Measurements from ENCODE around the gene PHF1. TPM values are rescaled to one million over a fixed set of nuclear protein-coding genes. Genes with fewer than 3 reads are reported as not detected.
"Not testable (repeated sequence)": the region's sequence is repeated elsewhere in the genome, so short reads cannot be mapped to it uniquely, and the experiment has no call there.

PHF1 gene
- total RNA-seq, 1 donor from 2014 or later = 34.1 TPM

DNA sequence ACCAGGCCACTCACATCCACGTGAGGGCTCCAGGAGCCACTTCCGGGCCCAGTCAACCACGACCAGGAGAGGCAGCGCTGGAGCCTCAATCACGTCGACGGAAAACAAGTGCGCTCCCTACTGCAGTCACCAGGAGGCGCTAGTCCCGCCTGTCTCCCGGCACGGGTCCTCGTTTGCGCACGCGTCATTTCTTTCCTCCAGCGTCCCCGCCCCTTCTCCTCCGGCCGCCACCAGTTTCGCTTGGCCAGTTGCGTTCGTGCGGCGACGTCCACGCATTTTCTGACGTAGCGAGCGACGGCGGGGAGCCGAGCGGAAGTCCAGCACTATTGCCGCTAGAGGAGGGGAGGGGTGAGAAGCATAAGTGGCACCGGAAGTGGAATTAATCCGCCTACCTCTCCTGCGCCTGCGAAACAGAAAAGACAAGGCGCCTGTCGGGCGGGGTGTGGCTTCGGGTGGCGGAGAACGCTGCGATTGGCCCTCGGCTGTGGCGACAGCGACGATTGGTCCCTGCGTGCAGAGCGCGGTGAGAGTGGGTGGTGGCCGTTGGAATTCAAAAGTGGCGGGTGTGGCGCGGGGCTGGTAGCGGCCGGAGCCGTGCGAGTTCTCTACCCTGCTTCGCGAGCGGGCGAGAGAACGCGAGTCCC lies 19.4 kb upstream of the PHF1 start, which contains the start of gene KIFC1:
Gene KIFC1 (plus strand): TSS at position 546 of the 644 bp plus-strand sequence. CDS start 163 bp downstream, outside the sequence.
- intact Hi-C loops (cut with micrococcal nuclease) = loop anchor here (1.0 to 2.0 kb wide), 11 partner anchors 19 to 189 kb away; partner anchors contain the start of genes B3GALT4, BAK1, PFDN6 and WDR46

DNA sequence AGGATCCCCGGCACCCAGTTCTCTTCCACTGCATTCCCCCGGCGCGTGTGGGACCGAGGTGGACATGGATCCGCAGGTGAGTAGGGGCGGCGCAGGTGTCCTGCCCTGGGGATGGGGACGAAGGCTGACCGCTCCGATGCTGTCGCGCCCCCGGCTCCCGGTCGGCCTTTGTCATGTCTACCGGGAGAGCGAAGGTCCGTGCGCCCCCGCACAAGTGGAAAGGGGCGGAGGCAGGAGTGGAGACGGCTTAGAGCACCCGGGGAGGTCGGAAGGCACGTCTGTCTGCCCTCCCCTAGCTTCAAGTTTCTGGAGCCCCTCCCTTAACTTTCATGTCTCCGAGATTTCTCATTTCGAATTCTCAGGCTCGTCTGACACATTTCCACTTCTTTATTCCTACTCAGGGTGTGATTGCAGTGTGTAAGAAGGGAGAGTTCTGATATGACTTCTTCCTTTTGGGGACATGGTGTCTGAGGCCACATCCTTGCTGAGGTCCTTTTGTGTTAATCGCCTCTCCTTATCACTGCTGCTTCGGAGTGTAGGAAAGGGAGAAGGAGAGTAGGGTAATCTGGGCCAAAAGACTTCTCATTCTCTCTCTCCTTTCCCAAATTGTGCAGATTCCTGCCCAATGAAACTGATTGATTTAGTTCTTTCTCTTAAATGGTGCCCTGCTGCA lies 18.8 kb upstream of the PHF1 start:
- intact Hi-C loops (cut with micrococcal nuclease) = loop anchor here (1.0 to 2.0 kb wide), 11 partner anchors 18 to 189 kb away; partner anchors contain the start of genes B3GALT4, BAK1, PFDN6 and WDR46

DNA sequence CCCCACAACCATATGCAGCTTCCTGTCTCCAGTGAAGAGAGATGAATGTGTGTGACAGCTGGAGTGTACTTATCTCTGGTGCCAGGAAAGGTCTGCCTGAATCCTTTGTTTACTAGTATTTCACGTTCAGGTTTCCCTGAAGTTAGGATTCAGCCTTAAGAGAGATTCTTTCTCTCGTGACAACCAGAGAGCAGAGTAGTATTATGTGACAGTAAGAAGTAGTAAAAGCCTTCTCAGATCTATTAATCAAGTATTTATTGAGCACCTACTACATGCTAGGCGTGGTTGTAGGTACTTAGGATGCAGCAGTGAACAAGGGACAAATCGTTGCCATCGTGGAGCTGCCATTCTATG lies 18.2 kb upstream of the PHF1 start:
- intact Hi-C loops (cut with micrococcal nuclease) = no loop called here

DNA sequence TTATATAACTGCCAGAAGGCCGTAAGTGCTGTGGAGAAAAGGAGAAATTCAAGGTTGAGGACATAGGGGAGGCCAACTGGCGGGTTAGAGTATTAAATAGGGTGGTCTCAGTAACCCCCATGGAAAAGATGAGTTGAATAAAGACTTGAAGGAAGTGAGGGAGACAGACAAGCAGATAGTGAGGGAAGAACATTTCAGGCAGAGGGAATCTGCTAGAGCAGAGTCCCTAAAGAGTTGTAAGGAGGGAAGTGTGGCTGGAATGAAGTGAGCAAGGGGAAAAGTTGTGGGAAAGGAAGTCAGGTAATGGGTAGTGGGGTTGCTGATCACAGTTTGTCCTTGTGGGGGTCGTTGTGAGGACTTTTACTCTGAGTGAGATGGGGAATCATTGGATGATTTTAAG lies 17.8 kb upstream of the PHF1 start:
- intact Hi-C loops (cut with micrococcal nuclease) = no loop called here

DNA sequence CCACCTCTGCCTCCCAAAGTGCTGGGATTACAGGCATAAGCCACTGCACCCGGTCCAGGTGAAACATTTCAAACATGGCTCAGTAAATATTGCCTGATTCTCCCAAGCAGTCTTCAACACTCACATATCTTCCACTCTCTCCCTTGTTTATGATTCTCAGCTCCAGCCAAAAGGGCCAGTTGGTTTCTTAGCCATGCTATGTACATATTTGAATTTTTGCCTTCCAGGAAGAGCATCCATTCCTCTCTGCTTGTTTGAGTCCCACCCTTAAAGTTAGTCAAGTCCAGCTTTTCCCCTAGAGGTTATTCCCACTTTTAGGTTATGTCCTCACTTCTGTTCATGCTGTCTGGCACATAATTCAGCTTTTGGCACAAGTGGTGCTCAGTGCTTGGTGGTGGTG lies 13.3 kb upstream of the PHF1 start:
- intact Hi-C loops (cut with micrococcal nuclease) = no loop called here

DNA sequence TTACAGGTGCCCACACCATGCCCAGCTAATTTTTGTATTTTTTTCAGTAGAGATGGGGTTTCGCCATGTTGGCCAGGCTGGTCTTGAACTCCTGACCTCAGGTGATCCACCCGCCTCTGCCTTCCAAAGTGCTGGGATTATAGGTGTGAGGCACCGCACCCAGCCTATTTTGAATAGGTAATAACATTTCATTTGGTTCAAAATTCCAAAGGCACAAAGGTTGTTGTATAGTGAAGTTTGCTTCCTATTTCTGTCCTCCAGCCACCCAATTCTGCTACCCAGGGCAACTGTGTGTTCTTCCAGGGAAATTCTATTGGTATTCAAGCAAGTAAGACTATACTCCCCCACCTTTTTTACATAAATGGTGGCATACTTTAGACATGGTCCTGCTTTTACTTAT lies 12.2 kb upstream of the PHF1 start:
- intact Hi-C loops (cut with micrococcal nuclease) = not testable (repeated sequence)

DNA sequence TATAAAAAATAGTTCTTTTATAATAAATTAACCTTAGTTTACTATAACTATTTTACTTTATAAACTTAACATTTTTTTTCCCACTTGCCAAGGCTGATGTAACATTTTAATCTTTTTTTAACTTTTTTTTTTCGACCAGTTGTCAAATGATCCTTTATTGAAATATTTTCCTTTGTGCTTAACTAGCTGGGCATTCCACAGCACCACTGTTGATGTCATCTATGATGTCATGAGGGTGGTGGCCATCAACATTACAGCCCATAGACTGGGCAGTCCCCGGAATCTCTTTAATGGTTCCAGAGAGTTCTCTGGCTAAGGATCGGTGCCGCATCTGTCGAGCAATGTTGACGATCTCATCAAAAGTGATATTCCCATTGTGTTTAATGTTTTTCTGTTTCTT lies 10.9 kb upstream of the PHF1 start:
- intact Hi-C loops (cut with micrococcal nuclease) = not testable (repeated sequence)

DNA sequence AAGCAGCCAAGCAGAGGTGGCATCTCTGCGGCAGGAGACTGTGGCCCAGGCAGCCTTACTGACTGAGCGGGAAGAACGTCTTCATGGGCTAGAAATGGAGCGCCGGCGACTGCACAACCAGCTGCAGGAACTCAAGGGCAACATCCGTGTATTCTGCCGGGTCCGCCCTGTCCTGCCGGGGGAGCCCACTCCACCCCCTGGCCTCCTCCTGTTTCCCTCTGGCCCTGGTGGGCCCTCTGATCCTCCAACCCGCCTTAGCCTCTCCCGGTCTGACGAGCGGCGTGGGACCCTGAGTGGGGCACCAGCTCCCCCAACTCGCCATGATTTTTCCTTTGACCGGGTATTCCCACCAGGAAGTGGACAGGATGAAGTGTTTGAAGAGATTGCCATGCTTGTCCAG lies 5.9 kb upstream of the PHF1 start:
- intact Hi-C loops (cut with micrococcal nuclease) = no loop called here

DNA sequence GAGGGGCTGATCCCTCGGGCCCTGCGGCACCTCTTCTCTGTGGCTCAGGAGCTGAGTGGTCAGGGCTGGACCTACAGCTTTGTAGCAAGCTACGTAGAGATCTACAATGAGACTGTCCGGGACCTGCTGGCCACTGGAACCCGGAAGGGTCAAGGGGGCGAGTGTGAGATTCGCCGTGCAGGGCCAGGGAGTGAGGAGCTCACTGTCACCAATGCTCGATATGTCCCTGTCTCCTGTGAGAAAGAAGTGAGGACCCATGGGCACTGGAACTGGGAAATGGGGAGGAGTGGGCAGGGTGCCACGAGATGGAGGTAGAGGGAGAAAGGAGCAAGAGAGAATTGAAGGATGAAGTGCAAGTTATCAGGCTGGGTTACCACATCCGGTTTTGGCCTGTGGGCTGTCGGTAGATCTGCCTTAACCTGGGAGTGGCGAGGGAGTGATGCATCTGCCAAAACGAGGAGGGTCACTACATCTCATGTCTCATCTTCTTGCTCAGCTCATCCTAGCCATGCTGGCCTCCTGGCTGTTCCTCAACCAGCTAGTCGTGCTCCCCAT lies 5.4 kb upstream of the PHF1 start:
- intact Hi-C loops (cut with micrococcal nuclease) = no loop called here

DNA sequence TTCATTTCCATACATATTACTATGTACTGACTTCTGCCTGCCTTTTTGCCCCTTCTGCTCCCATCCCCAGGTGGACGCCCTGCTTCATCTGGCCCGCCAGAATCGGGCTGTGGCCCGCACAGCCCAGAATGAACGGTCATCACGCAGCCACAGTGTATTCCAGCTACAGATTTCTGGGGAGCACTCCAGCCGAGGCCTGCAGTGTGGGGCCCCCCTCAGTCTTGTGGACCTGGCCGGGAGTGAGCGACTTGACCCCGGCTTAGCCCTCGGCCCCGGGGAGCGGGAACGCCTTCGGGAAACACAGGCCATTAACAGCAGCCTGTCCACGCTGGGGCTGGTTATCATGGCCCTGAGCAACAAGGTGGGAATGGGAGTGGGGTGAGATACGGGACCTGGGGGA lies 4.7 kb upstream of the PHF1 start:
- intact Hi-C loops (cut with micrococcal nuclease) = no loop called here

DNA sequence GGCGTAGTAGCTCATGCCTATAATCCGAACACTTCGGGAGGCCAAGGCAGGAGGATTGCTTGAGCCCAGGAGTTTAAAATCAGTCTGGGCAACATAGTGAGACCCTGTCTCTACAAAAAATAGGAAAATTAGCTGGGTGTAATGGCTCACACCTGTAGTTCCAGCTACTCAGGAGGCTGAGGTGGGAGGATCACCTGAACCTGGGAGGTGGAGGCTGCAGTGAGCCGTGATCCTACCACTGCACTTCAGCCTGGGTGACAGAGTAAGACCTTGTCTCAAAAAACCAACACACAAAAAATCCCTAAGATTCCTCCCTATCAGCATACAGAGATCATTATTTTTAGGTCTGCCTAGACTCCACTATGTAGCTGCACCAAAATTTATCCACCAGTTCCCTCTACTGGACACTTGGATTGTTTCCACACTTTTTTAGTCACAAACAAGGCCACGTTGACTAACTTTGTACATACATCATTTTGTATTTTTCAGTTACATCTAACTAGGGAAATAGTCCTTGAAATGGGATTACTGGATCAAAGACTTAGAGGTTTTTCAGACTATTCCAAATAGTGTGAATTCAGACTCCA lies 3.6 kb upstream of the PHF1 start:
- intact Hi-C loops (cut with micrococcal nuclease) = no loop called here

DNA sequence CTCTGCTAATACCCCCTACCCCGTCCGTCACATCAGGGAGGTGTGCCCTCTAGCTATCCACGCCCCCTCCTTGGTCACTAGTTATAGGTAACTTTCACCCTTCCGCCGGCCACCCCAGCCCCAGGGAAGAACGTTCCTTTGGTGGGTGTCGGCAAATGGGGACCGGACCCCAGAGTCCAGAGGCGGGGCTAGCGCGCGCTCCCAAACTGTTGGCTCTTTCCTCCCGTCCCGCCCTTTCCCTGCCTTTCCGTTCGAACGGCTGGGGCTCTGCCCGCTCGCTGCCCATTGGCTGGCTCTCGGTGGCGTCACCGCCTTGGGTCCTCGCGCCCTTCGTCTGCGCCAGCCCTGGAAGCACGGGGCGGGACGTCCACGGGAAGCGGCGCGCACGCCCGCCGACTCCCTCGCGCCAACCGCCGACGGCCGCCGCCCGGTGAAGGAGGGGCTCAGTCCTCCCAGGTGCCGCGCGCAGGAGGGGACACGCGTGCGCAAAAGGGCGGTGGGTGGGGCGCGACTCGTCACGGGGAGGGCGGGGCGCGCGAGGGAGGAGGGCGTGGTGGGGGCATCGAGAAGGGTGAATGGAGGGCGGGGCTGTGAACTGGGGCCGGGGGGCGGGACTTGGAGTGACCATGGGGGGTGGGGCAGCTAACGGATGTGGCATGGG lies 634 bp upstream of the PHF1 start:
- intact Hi-C loops (cut with micrococcal nuclease) = loop anchor here (1.0 to 5.0 kb wide), 9 partner anchors 8 to 438 kb away; partner anchors contain the start of genes CUTA, KIFC1, RING1 and RPS18

DNA sequence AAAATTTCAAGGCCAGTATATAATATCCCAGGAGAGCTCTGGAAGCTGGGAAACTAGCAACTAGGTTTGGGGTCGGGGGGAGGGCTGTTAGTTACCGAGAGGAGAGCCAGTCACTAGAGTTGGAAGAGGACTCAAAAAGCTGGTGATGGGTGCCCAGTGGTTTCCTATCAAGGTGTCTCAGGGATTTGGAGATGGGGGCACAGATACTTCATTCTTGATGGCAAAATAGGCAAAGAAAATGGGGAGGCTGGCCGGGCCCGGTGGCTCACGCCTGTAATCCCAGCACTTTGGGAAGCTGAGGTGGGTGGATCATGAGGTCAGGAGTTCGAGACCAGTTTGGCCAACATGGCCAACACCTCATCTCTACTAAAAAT lies 805 bp downstream of the PHF1 start:
- intact Hi-C loops (cut with micrococcal nuclease) = loop anchor here (2.0 to 5.0 kb wide), 4 partner anchors 13 to 439 kb away; partner anchors contain the start of genes RING1, RPS18 and VPS52

DNA sequence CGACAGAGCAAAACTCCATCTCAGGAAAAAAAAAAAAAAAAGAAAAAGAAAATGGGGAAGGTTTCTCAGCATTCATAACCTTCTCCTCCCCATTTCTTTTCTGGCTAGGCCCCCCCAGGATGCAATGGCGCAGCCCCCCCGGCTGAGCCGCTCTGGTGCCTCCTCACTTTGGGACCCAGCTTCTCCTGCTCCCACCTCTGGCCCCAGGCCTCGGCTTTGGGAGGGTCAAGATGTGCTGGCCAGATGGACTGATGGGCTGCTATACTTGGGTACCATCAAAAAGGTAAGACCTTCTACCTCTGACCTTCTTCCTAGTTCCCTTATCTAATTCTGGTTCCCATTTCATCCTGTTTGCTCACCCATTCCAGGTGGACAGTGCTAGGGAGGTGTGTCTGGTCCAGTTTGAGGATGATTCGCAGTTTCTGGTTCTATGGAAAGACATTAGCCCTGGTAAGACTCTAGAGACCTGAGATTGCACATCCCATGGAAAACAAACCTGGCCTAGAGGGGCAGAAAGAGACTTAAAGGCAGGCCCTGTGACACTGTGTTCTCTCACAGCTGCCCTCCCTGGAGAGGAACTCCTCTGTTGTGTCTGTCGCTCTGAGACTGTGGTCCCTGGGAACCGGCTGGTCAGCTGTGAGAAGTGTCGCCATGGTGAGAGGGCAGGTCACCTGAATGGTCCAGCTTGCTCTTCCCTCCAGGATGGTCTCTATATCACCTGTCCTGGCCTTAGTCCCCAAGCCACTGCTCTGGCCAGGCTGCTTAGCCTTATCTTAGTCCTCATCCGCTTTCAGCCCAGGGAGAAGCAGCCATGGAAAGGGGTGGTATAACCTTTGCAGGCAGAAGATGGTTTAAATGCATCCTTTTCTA lies 1.6 kb downstream of the PHF1 start:
- intact Hi-C loops (cut with micrococcal nuclease) = loop anchor here (5.0 kb wide), 3 partner anchors 140 to 440 kb away; partner anchors contain the start of genes RING1, RPS18 and VPS52

DNA sequence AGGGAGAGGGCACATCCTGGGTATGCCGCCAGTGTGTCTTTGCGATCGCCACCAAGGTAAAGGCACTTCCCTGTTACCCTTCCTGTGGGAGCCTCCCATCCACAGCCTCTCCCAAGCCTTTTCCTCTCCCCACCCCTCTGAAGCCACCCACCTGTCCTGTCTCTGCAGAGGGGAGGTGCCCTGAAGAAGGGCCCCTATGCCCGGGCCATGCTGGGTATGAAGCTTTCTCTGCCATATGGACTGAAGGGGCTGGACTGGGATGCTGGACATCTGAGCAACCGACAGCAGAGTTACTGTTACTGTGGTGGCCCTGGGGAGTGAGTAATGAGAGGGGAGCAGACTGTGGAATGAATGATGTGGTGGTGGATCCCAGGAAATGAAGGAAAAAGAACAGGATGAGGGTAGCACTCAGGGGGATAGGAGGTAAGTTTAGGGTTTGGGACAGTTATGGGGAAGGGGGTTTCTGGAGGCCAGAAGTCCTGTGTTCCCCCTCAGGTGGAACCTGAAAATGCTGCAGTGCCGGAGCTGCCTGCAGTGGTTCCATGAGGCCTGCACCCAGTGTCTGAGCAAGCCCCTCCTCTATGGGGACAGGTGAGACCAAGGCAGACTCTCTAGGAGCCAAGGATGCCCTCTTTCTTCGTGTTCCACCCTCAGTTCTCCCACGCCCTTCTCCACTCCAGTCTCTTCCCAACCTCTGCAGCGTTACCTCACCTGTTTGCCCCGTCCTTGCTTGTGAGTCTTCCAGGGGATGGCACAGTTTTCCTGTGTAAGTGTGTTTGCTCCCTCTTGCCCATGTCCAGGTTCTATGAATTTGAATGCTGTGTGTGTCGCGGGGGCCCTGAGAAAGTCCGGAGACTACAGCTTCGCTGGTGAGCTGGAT lies 2.7 kb downstream of the PHF1 start:
- intact Hi-C loops (cut with micrococcal nuclease) = loop anchor here (5.0 kb wide), 3 partner anchors 141 to 441 kb away; partner anchors contain the start of genes RING1, RPS18 and VPS52

DNA sequence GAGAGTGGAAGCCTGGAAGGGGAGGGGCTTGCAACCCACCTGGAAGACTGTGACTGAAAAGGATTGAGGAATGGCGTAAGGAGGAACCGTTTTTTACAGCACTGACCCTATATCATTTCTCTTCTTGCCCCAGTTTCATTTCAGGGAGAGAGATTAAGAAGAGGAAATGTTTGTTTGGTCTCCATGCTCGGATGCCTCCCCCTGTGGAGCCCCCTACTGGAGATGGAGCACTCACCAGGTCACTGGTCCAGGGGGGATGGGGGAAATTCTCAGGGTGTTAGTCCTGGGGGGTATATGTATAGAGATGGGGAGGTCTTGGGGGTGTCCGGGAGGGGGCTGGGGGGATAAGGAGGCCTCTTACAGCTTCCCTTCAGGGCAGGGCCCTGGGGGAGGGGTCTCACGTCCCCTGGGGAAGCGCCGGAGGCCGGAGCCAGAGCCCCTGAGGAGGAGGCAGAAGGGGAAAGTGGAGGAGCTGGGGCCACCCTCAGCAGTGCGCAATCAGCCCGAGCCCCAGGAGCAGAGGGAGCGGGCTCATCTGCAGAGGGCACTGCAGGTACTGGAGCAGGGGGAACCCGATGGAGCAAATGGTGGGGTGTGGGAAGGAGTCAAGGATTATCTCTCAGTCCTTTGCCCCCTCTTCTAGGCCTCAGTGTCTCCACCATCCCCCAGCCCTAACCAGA lies 3.9 kb downstream of the PHF1 start:
- intact Hi-C loops (cut with micrococcal nuclease) = loop anchor here (5.0 kb wide), 3 partner anchors 142 to 442 kb away; partner anchors contain the start of genes RING1, RPS18 and VPS52

DNA sequence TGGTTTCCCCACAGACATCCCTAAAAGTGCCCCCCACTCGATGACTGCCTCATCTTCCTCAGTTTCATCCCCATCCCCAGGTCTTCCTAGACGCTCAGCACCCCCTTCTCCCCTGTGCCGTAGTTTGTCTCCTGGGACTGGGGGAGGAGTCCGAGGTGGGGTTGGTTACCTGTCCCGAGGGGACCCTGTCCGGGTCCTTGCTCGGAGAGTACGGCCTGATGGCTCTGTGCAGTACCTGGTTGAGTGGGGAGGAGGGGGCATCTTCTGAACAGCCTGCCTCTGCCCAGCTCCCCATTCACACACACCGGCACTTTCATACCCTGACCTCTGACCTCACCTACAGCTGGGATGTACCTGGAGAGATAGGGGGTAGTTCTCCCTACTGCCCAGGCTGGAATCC lies 5.0 kb downstream of the PHF1 start:
- intact Hi-C loops (cut with micrococcal nuclease) = no loop called here

DNA sequence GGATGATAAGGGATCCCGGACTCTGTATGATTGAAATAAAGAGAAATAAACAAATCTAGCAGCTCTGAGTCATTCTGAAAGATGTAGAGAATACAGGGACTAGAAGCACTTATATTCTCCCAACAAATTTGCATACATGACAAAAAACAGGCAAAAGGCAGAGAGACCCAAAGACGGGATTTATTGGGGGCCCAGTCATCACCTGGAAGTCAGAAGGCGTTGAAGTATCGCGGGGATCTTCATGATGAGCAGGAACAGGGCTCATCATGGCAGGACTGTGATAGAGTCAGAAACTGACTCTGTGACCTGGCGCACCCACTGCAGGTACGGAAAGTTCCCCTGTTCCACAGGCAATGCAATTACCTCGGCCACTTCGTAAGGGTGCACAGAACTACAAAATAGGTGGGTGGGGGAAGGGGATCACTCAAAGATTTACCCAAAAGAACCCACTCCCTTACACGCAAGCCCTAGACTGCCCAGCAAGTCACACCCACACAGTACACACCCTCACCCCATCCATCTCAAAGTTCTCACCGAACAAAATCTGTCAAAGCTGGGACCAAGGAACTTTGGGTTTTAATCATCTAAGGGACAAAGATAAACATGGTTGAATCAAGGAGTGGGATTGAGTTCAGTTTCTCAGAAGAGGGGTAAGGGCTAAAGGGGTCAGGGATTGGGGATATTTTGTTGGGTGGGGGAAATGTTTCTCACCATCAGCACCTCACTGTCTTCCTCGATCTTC lies 5.7 kb downstream of the PHF1 start:
- intact Hi-C loops (cut with micrococcal nuclease) = no loop called here
